HL-60/S4 treated with retinoic acid at 250 ng/mL for 4 days and 3 days (cell line): Measurements from ENCODE around the gene PDGFRB.

Source experiments
- in situ Hi-C: fragments of 300-500 bp; cut with MboI; formaldehyde crosslinking; loops from 2 replicates; pipeline ENCODE4 v1.7.0; 2022; ENCODE audit warnings: low sequenced_read_pairs

Gene PDGFRB

DNA sequence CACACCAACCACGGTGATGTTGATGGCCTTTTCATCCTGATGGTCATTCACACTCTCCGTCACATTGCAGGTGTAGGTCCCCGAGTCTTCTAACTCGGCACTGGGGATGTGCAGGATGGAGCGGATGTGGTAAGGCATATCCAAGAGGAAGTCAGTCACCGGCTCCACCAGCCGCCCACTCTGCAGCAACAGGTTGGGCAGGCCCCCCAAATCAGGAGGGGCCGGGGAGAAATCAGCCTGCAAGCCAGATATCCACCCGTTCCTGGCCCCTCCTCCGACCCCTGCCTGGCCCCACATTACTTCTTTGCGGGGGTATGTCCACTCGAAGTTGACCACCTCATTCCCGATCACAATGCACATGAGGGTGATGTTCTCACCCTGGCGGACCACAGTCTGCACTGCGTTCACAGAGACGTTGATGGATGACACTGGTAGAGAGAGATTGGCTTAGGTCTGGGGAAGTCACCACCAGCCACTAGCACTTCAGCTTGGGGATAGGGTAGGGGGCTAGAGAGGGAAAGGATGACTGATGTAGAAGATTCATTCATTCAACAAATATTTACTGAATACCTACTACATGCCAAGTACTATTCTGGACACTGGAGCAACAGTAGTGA lies 22.0 kb downstream of the PDGFRB start:
- in situ Hi-C loops = no loop called here

DNA sequence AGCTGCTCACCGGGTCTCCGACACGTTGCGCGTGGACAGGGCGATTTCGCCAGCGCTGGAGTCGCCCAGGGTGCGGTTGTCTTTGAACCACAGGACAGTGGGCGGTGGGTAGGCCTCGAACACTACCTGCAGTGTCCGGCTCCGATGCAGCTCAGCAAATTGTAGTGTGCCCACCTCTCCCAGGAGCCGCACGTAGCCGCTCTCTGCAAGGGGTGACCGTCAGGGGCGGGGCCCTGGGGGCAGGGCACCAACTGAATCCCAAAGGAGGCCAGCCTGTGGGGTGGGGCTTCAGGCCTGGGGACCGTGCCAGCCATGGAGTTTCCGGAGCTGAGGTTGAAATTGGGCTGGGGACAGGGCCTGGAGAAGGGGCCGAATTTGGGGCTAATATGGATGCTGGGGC lies 22.9 kb downstream of the PDGFRB start:
- in situ Hi-C loops = no loop called here

DNA sequence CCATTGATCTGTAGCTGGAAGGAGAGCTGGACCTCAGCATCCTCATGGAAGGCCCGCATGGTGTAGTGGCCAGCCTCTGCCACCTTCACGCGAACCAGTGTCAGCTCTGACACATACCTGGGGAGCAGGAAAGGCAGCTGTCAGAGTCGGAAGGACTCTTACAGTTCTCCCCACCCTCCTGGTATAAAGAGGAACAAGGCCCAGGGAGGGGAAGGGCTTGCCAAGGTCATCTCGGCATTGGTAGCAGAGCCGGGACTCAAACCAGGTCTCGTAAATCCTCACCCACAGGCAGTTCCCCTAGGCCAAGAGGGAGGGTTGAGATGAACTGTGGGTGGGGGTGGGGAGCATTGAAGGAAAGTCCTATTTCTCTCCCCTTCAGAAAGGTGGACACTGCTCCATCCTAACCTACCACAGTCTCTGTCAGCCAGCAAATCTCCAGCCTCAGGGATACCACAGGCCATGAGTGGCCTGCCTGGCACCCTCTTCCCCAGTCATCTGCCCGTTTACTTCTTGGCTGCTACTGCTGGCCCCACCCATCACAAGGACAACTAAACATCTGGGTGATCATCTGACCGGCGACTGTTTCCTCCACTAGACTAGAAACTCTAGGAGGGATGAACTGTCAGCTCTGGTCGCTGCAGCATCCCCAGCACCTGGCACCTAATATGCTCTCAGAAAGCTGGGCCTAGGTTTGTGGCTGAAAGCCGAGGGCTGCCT lies 23.5 kb downstream of the PDGFRB start:
- in situ Hi-C loops = no loop called here

- in situ Hi-C loops = no loop called here
Measured at GRCh38 chr5:150131461-150131860, 24.2 kb downstream of the PDGFRB start.

DNA sequence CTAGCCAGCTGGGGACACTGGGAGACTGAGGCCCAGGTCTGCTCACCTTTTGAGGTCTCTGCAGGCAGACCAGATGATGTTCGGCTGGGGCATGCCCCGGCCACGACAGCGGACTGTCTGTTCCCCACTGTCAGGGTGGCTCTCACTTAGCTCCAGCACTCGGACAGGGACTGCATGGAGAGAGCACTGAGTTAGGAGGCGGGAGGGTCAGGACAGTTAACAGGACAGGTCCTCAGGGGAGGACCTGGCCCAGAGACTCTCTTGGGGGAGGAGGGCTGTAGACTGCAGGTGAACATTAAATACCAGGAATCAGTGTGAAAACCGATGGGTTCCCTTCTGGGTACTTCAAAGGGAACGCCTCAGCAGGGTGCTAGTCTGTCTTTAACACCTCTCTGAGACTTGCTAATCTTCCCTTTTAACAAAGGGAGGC lies 25.1 kb downstream of the PDGFRB start:
- in situ Hi-C loops = no loop called here

DNA sequence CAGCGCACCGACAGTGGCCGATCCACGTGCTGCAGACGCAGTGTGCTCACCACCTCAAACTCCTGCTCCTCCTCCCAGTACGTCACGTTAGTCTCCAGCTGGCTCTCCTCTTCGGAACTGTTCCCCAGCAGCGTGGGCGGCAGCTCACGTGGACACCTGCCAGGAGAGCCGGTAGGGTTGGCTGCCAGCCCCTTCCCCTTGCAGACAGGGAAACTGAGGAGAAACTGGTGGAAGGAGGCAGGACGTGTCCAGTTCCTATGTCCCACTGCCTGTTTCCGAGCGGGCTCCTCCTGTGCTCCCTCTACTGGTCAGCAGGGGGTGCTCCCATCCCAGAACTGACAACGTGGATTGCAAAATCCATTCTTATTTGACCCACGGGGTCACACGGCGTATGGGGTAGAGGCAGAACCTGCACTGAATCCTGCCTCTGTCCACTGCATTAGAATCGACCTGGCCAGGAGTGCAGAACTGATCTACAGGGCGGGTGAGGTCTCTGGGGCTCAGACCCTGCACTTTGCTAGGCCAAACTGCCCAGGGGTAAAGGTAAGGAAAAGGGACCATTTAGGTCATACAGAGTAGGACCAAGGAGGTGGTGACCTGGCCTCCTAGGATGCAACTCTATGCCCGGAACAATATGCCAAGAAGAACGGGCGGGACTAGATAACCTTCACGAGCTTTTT lies 25.7 kb downstream of the PDGFRB start:
- in situ Hi-C loops = no loop called here

- in situ Hi-C loops = no loop called here
Measured at GRCh38 chr5:150129454-150129812, 26.2 kb downstream of the PDGFRB start.

GRCh38 chr5:150126921-150127265 lies 28.8 kb downstream of the PDGFRB start:
- in situ Hi-C loops = no loop called here

DNA sequence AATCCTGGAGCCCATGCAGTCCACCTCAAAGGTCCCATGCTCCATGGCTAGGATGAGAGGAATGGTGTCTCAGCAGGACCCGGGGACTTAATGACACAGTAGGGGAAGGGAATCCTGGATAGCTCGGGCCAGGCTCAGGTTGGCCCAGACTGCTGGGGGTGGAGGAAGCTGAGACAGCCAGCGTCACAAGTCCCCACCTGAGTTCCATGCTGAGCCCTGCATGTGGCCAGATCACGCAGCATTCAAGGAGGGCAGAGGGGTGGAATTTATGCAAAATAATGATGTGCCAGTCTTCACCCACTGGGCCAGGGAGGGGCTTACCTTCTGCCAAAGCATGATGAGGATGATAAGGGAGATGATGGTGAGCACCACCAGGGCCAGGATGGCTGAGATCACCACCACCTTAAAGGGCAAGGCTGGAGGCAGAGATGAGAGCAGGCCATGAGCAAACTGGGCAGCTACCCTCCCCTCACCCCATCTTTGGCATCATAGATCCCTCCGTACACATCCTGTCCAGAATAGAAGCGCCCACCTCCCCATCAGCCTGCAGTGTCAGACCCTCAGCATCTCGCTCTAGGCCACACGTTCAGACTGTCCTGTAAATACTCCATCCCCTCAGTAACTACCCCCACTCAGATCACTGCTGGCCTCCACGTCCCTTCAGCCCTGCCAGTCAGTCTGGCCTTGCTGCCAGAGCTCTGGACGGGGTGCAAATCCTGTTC lies 29.3 kb downstream of the PDGFRB start:
- in situ Hi-C loops = no loop called here

GRCh38 chr5:150125334-150125733 lies 30.3 kb downstream of the PDGFRB start:
- in situ Hi-C loops = no loop called here

DNA sequence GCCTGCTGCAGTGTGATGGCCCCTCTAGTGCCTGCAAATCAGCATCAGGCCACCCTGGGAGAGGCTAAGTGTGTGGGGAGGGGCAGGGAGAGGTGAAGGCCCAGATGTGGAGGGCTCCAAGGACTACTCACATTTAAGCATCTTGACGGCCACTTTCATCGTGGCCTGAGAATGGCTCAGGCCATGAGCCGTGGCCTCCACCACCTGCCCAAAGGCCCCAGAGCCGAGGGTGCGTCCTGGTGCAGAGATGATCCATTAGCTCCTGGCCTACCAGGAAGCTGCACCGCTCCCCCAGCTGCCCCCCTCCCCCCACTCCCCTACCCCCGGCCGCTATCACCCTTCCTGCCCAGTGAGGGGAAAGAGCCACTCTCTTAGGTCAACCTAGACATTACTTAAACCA lies 31.0 kb downstream of the PDGFRB start:
- in situ Hi-C loops = no loop called here

- in situ Hi-C loops = no loop called here
Measured at GRCh38 chr5:150124111-150124557, 31.5 kb downstream of the PDGFRB start.

GRCh38 chr5:150123542-150123941 lies 32.1 kb downstream of the PDGFRB start:
- in situ Hi-C loops = no loop called here

- in situ Hi-C loops = no loop called here
Measured at GRCh38 chr5:150122536-150123481, 32.8 kb downstream of the PDGFRB start.

DNA sequence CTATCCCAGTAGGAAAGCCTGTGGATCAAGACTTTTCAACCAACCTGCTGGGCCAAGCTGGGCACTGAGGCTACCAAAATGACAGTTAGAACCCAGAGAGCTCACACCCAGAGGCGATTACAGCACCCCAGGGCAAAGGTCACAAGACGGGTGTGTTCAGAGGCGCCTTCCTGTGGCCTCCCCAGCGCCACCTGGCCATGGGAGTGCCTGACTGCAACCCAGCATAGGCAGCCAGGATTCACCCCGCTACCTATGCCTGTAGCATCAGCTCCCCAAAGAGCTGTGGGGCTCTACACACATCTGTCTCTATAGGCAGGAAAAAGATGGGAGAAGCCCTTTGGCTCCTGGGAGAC lies 33.5 kb downstream of the PDGFRB start:
- in situ Hi-C loops = no loop called here

- in situ Hi-C loops = no loop called here
Measured at GRCh38 chr5:150121448-150122157, 34.0 kb downstream of the PDGFRB start.

- in situ Hi-C loops = no loop called here
Measured at GRCh38 chr5:150120617-150121447, 34.8 kb downstream of the PDGFRB start.

DNA sequence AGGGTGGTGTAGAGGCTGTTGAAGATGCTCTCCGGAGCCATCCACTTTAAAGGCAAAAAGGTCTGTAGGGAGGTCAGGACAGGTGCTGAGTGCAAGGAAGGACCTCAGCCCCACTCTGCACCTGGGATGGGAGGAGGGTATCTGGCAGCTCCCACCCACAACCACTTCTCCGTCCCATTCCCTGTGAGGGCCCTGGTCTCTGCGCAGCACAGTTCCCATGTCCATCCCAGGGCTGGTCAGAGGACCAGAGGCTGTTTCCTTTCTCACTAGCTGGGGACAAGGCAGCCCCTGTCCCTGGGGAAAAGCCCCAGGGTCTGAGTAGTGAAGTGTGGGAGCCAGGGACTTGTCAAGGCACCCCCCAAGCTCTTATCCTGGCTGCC lies 35.6 kb downstream of the PDGFRB start:
- in situ Hi-C loops = no loop called here

GRCh38 chr5:150119421-150120061 lies 36.1 kb downstream of the PDGFRB start:
- in situ Hi-C loops = no loop called here
